Sigmoid colon (tissue), 4 donors: Measurements from ENCODE around the gene EEF1E1.

Source experiments
- CTCF ChIP-seq, 4 experiments: fragments of 450-650 bp in 3 of 4; fragments of 200-600 bp in 1 of 4; IDR thresholded peaks; one replicate each; pipeline ENCODE4 v1.5.1; 2016 to 2019; ENCODE audit warnings: antibody characterized with exemption in 4 of 4, mild to moderate bottlenecking in 3 of 4, moderate library complexity in 2 of 4
- POLR2AphosphoS5 ChIP-seq, 4 donors: sonication (generic); formaldehyde crosslinking; IDR thresholded peaks; one replicate each; pipeline ENCODE4 v1.6.1; 2017; ENCODE audit warnings: antibody characterized with exemption in 4 of 4

GRCh38 chr6:8075185-8075584 is 27.2 kb downstream of the EEF1E1 start:
- no peak for TF ChIP-seq CTCF (IDR thresholded peaks at IDR 0.05)
- TF ChIP-seq POLR2AphosphoS5 (IDR thresholded peaks at IDR 0.05) = no peak
